HG03378 (cell line): ENCODE measurements around the gene NFE2.
"Not testable (repeated sequence)": the region's sequence is repeated elsewhere in the genome, so short reads cannot be mapped to it uniquely, and the experiment has no call there.

ENCODE experiments used
- ATAC-seq: cut with Tn5 transposase; IDR thresholded peaks from one replicate; pipeline ENCODE4 v1.9.1; 2021; ENCODE audit warnings: mild to moderate bottlenecking, moderate library complexity; ENCODE audit not compliant: unreplicated experiment

NFE2 gene

DNA sequence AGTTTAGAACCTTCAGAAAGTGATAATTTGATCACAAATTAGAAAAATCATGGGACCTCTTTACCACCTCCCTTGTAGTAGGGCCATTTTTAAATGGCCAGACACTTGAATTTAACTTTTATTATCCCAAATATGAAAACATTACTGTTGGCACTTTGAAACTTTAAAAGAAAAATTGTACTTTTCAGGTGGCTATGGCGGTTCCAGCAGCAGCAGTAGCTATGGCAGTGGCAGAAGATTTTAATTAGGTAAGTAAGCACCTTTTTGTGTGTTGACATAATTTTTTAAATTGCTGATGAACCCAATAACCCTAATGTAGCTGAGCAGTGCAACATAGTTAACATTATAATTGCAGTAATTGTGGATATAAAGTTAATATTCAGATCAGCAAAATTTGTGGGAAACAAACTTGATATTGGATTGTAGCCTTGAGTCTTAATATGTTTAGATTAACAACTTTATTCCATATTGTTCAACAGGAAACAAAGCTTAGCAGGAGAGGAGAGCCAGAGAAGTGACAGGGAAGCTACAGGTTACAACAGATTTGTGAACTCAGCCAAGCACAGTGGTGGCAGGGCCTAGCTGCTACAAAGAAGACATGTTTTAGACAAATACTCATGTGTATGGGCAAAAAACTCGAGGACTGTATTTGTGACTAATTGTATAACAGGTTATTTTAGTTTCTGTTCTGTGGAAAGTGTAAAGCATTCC is 16.6 kb downstream of the NFE2 start:
- ATAC-seq = not testable (repeated sequence)

DNA sequence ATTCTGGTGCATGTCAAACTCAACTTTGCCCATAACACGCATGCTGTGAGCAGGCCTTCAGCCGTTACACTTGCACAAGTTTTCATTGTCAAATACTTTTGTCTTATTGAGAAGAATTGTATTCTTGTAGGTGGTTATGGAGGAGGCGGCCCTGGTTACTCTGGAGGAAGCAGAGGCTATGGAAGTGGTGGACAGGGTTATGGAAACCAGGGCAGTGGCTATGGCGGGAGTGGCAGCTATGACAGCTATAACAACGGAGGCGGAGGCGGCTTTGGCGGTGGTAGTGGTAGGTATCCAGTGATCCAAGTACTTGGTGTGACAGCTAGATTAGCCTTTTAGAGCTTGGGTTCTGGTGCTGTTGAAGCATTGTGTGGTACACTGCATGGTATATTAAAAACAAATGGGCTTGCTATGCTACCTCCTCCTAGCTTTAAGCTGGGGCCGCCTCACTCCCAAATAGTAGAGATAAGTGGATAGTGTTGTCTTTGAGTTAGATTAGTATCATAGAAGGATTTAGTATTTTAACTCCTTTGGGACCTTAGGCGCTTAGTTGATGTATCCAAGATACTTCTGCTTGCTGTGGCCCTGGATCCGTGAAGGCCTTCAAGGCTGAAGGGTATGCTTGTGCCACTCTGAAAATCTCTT is 17.7 kb downstream of the NFE2 start:
- ATAC-seq = no peak

GRCh38 chr12:54281694-54282093 is 19.1 kb downstream of the NFE2 start:
- ATAC-seq = not testable (repeated sequence)

- not testable (repeated sequence) for ATAC-seq
These were observed 19.6 kb downstream of the NFE2 start for GRCh38 chr12:54281261-54281638.

DNA sequence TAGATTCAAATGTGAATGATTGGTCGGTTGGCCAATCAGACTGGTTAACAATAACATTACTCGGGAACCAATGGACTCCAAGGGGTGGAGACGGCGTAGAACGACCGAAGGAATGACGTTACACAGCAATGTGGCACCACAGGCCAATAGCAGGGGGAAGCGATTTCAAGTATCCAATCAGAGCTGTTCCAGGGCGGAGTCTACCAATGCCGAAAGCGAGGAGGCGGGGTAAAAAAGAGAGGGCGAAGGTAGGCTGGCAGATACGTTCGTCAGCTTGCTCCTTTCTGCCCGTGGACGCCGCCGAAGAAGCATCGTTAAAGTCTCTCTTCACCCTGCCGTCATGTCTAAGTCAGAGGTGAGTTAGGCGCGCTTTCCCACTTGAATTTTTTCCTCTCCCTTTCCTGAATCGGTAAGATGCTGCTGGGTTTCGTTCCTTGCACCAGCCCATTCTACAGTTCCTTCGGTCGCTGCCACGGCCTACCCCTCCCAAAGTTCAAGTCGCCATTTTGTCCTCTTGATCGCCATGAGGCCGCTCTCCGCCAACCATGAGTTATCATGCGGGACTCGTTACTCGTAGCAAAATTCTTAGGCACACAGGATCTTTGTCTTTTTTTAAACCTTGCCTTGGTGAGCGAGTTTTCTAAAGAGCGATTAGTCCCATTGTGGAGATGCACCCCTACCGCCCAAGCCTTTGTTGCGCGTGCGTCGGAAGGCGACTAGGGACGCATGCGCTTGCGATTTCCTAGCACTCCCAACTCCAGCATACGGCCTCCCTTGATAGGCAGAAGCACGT is 20.2 kb downstream of the NFE2 start, which contains the start of gene HNRNPA1:
Gene HNRNPA1, plus strand, starts transcription at position 259 of the 793 bp plus-strand sequence. Its CDS starts 82 bp downstream, at position 341.
- ATAC-seq = peak; percentile 87

- peak; percentile 75 for ATAC-seq
These were observed 21.0 kb downstream of the NFE2 start, which contains the start of gene CBX5 for GRCh38 chr12:54279632-54280467. TSS of gene CBX5 (minus strand) at chr12:54280122. CDS start at chr12:54257650, 22,472 bp downstream.

DNA sequence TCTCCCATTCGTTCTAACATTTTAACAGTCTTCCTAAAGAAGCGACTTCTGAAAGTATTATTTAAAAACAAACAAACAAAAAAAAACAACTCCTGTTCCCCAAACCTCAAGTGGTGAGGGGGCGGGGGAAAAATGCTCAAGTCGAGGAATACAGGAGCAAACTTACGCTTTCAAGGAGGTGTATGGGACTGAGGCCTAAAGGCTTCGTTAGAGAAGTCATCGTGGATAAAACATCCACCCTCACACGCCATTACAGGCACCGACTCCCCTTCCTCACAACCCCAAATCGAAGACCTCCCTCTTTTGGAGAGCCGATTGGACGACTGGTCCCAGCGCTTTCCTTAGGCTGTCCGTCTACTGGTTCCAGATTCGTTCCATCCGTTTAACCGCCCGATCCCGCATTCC is 21.6 kb downstream of the NFE2 start:
- no peak for ATAC-seq

DNA sequence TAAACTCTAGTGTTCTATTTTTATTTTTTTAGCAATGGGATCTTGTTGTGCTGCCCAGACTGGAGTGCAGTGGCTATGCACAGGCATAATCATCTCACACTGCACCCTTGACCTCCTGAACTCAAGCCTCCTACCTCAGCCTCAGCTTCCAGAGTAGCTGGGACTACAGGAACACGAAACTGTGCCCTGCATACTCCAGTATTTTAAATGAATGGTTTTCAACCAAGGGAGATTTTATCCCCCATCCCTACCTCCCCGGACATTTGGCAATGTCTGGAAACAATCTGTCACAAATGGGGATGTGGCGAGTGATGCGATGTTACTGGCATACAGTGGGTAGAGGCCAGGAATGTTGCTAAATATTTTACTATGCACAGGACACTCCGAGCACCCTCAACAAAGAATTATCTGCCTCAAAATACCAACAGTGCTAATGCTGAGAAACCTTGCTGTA is 23.0 kb downstream of the NFE2 start:
- ATAC-seq = no peak

- ATAC-seq = no peak
These were observed 24.4 kb downstream of the NFE2 start for GRCh38 chr12:54276368-54276767.

DNA sequence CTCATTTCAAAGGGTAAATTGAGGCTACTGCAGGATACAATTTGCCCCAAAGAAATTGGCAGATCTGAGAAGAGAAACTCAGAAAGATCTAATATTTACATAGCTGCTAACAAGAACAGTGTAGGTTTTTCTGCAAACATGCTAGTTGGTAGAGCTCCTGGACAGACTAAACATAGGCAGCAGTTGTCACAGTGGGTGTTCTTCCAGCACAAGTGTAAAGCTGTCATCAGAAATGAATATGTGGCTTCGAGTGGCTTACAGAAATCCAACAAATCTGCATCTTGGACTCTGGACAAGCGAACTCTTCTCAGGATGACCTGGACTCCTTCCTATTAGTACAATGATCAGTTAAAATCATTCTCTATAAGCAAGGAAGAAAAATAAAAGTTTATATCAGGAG is 26.8 kb downstream of the NFE2 start:
- no peak for ATAC-seq

- no peak for ATAC-seq
These were observed 28.6 kb downstream of the NFE2 start for GRCh38 chr12:54272214-54272613.

- no peak for ATAC-seq
These were observed 30.5 kb downstream of the NFE2 start for GRCh38 chr12:54270345-54270744.

GRCh38 chr12:54266852-54267251 is 34.0 kb downstream of the NFE2 start:
- ATAC-seq = no peak

DNA sequence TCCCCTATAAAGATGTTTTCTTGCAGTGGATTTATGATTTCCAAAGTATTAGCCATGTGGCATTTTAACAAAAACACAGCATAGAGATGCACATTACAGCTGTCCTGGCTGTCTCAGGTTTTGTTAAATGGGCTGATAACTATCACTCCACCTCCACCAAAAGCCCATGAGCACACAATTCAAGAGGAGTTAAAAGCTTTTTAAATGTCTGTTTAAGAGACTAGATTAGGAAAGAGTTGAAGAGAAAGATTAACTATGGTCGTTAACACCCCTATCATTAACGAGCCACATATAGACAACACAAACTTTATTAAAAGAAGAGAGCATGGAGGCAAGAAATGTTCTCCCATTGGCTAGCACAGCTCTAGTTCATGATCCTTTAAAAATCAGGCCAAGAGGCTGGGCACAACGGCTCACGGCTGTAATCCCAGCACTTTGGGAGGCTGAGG is 35.4 kb downstream of the NFE2 start:
- no peak for ATAC-seq

DNA sequence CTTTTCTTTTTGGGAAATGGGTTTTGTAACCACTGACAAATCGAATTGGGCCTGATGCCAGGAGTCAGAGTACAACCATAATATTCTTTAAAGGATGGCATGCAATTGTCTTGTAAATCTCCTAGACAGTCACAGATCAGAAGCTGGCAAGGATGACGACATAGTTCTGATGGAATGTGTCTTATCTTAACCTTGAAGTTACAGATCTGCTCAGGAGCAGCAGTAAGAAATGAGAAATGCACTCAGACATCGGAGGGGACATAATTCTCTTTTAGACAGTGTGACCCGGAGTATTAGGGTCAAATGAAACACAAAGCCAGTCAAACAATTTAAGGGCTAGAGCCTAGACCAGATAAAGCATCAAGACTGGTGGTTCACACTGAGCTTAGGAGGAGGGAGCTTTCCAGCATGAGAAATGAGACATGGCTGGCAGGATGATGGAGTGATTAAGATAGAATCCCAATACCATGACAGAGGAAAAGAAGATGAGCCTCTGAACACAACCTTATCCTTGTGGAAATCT is 38.4 kb downstream of the NFE2 start:
- no peak for ATAC-seq

DNA sequence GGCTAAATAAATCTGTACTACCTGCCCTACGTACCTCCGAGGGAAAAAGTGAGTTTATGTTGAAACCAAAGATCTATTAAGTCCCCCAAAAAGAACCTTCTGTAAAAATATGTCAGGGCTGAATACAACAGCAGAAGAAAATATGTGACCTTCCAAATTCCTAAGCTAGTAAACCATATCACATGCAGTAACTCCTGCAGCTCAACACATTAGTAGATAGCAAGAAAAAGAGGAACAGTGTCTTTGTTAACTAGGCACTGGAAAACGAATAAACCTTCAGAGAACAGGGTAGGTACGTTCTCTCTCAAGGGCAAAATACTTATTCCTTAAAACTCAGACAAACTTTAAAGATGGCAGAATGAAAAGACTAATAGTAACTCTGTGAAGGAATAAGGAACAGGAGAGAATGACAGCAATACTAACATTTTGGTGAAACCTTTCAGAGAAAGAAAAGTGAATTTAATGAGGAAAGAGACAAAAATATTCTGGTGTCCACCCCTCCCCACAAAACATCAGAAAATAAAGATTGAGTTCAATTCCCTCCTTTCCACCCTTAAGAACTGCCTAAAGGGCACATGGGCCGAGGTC is 38.9 kb downstream of the NFE2 start:
- no peak for ATAC-seq

DNA sequence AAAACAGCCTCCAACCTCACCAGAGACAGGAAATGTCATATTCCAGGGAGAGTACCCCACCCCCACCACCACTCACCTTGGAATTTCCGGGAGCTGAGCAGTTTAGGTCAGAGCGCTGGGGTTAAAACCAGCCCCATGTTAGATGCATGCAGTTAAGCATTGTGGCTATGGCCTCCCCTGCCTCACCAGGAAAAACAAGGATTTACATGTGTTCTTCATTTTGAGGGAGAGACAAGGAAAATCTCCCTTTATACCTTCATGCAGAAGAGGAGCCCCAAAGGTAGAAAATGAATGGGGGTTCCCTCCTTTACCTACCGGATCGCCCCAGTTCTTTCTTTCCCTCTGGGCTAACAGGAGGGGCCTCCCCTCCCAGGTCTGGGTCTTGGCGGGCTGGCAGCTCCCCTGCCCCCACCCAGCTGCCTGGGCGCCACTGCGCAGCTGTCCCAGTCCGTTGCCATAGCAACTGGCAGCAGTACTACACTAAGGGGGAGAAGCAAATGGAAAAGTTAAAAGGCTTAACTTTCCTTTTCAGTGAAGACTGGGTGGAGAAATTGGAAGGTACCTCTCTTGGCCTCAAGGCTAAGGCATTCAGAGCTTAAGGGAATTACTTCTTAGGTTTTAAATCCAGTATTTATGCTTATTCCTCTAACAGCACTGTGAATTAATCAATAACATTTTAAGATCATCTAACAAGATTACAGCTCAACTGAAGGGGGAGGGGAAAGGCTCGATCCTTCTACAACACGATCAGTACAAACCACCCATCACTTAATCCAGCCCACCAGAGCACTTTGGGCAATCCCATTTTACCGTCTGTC is 41.4 kb downstream of the NFE2 start:
- ATAC-seq = peak; percentile 70

DNA sequence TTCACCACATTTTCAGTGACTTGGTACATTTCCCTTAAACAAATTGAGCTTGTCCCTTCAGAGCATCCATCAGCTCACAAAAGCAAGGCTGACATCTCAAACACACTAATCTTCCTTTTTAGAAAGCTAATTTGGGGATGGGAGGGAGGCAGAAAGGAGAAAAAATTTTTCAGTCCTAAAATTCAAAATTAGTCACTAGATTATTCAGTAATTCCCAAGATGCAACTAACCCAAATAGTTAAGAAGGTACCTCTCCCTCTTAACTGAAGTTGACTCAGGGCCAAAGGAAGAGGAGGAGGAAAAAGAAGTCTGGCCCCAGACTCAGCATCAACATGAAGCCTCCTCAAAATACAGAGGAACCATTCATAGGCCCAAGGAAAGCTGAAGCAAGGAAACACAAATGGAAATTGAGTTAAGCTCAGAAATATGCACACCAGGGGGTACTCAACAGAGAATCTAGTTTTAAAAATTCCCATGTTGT is 42.6 kb downstream of the NFE2 start:
- no peak for ATAC-seq

DNA sequence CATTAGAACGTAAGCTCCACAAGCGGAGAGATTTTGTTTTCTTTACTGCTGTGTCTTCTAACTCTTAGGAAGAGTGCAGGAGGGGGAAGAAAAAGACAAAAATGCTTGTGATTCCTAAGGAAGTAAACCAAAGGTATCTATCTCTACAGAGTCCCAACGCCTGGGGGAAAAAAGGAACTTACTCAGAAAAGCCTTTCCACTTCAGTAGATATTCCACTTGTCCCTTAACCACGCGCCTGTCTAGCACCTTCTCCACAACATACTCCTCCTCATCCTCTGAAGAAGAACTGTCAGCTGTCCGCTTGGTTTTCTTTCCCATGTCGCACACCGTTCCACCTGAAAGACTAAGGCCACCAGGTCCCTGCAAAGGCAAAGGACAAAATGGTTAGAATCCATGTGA is 43.5 kb downstream of the NFE2 start:
- no peak for ATAC-seq
